Memory B cell (primary cell): ENCODE results near the gene LRRFIP1.
"Not testable (repeated sequence)": the region's sequence is repeated elsewhere in the genome, so short reads cannot be mapped to it uniquely, and the experiment has no call there.

ENCODE experiments used
- ATAC-seq: fragments of 150-1000 bp; cut with Tn5 transposase; 2 replicates; pipeline ENCODE4 v1.10.0; 2021; ENCODE audit warnings: low read depth, mild to moderate bottlenecking, moderate library complexity
- DNase-seq, 2 donors: peaks; one replicate each; pipeline ENCODE4 v3.0.0; 2022; ENCODE audit warnings: low spot score in 2 of 2
- H3K27ac Mint-ChIP-seq: one replicate; pipeline ENCODE4 v1.8.0; 2022; ENCODE audit warnings: mild to moderate bottlenecking, moderate library complexity, mixed read lengths
- H3K27me3 Mint-ChIP-seq: one replicate; pipeline ENCODE4 v1.8.0; 2022; ENCODE audit warnings: mixed read lengths
- H3K36me3 Mint-ChIP-seq: one replicate; pipeline ENCODE4 v1.8.0; 2022; ENCODE audit warnings: mild to moderate bottlenecking, mixed read lengths
- H3K4me1 Mint-ChIP-seq: one replicate; pipeline ENCODE4 v1.8.0; 2022; ENCODE audit warnings: mixed read lengths
- H3K4me3 Mint-ChIP-seq: one replicate; pipeline ENCODE4 v1.8.0; 2022; ENCODE audit warnings: mild to moderate bottlenecking, moderate library complexity, mixed read lengths
- H3K9me3 Mint-ChIP-seq: one replicate; pipeline ENCODE4 v1.8.0; 2022; ENCODE audit warnings: mixed read lengths

The LRRFIP1 gene

GRCh38 chr2:237680702-237681478 lies 53.5 kb downstream of the LRRFIP1 start:
- Mint-ChIP-seq H3K4me3 (no peak overlapping the region), H3K9me3 (no peaks in the 10 kb centered on the region), H3K27ac (peak overlapping the region; percentile 31), H3K27me3 (no peaks in the 10 kb centered on the region), H3K4me1 (peaks cover 29% of the 10 kb centered on the region), H3K36me3 (no peaks in the 10 kb centered on the region)
- ATAC-seq (no peak), DNase-seq (no peak)

- Mint-ChIP-seq H3K36me3 (no peaks in the 10 kb centered on the region), H3K4me1 (peaks cover 26% of the 10 kb centered on the region), H3K27ac (no peak overlapping the region), H3K4me3 (no peak overlapping the region), H3K9me3 (no peaks in the 10 kb centered on the region), H3K27me3 (no peaks in the 10 kb centered on the region)
- ATAC-seq = no peak
- DNase-seq = no peak
These were observed 54.8 kb downstream of the LRRFIP1 start for GRCh38 chr2:237682151-237682550.

GRCh38 chr2:237682856-237683670 lies 55.7 kb downstream of the LRRFIP1 start:
- no peak for DNase-seq
- Mint-ChIP-seq H3K9me3 (no peaks in the 10 kb centered on the region), H3K27ac (peak overlapping the region; percentile 47), H3K4me1 (peaks cover 25% of the 10 kb centered on the region), H3K27me3 (no peaks in the 10 kb centered on the region), H3K4me3 (no peak overlapping the region), H3K36me3 (no peaks in the 10 kb centered on the region)
- no peak for ATAC-seq

GRCh38 chr2:237685408-237685807 lies 58.0 kb downstream of the LRRFIP1 start:
- H3K4me1 Mint-ChIP-seq = peaks cover 33% of the 10 kb centered on the region
- H3K27ac Mint-ChIP-seq = peak overlapping the region; percentile 100
- no peaks in the 10 kb centered on the region for H3K9me3 Mint-ChIP-seq
- no peak overlapping the region for H3K4me3 Mint-ChIP-seq
- no peak for DNase-seq
- no peaks in the 10 kb centered on the region for H3K27me3 Mint-ChIP-seq
- no peak for ATAC-seq
- no peaks in the 10 kb centered on the region for H3K36me3 Mint-ChIP-seq

- H3K4me3 Mint-ChIP-seq = peak overlapping the region; percentile 29
- H3K27me3 Mint-ChIP-seq = no peaks in the 10 kb centered on the region
- H3K9me3 Mint-ChIP-seq = no peaks in the 10 kb centered on the region
- peak overlapping the region; percentile 100 for H3K27ac Mint-ChIP-seq
- no peaks in the 10 kb centered on the region for H3K36me3 Mint-ChIP-seq
- peaks cover 37% of the 10 kb centered on the region for H3K4me1 Mint-ChIP-seq
- DNase-seq = no peak
- ATAC-seq = no peak
These were observed 59.3 kb downstream of the LRRFIP1 start for GRCh38 chr2:237686659-237687136.

- no peaks in the 10 kb centered on the region for H3K27me3 Mint-ChIP-seq
- no peak for DNase-seq
- H3K4me3 Mint-ChIP-seq = peak overlapping the region; percentile 36
- peak overlapping the region; percentile 100 for H3K27ac Mint-ChIP-seq
- no peaks in the 10 kb centered on the region for H3K9me3 Mint-ChIP-seq
- H3K36me3 Mint-ChIP-seq = no peaks in the 10 kb centered on the region
- peaks cover 35% of the 10 kb centered on the region for H3K4me1 Mint-ChIP-seq
- no peak for ATAC-seq
These were observed 60.7 kb downstream of the LRRFIP1 start for GRCh38 chr2:237688081-237688480.

GRCh38 chr2:237688541-237688940 lies 61.2 kb downstream of the LRRFIP1 start:
- Mint-ChIP-seq H3K4me1 (peaks cover 40% of the 10 kb centered on the region), H3K4me3 (peak overlapping the region; percentile 7)
- H3K36me3 Mint-ChIP-seq = not testable (repeated sequence)

GRCh38 chr2:237689336-237690131 lies 62.1 kb downstream of the LRRFIP1 start:
- Mint-ChIP-seq H3K27ac (peak overlapping the region; percentile 100), H3K27me3 (no peaks in the 10 kb centered on the region), H3K36me3 (no peaks in the 10 kb centered on the region), H3K9me3 (no peaks in the 10 kb centered on the region), H3K4me3 (peak overlapping the region; percentile 87), H3K4me1 (peaks cover 48% of the 10 kb centered on the region)
- DNase-seq (no peak), ATAC-seq (no peak)

More at GRCh38 chr2:237688541-237688940, 61.2 kb downstream of the LRRFIP1 start:
- not testable (repeated sequence) for H3K9me3 Mint-ChIP-seq, H3K27me3 Mint-ChIP-seq, DNase-seq, ATAC-seq
- peak overlapping the region; percentile 100 for H3K27ac Mint-ChIP-seq

GRCh38 chr2:237691029-237691907 lies 63.9 kb downstream of the LRRFIP1 start:
- DNase-seq (peak in 1 of 2 donors; percentile 84), ATAC-seq (peak; percentile 3)
- peaks cover 54% of the 10 kb centered on the region for H3K4me1 Mint-ChIP-seq
- H3K9me3 Mint-ChIP-seq = no peaks in the 10 kb centered on the region
- peak overlapping the region; percentile 87 for H3K4me3 Mint-ChIP-seq
- peak overlapping the region; percentile 100 for H3K27ac Mint-ChIP-seq
- no peaks in the 10 kb centered on the region for H3K36me3 Mint-ChIP-seq
- H3K27me3 Mint-ChIP-seq = no peaks in the 10 kb centered on the region

- ATAC-seq (peak; percentile 54), DNase-seq (peak; percentile 86 to 88)
- H3K4me3 Mint-ChIP-seq = peak overlapping the region; percentile 87
- H3K27ac Mint-ChIP-seq = peak overlapping the region; percentile 84
- H3K36me3 Mint-ChIP-seq = no peaks in the 10 kb centered on the region
- no peaks in the 10 kb centered on the region for H3K9me3 Mint-ChIP-seq
- peaks cover 56% of the 10 kb centered on the region for H3K4me1 Mint-ChIP-seq
- no peaks in the 10 kb centered on the region for H3K27me3 Mint-ChIP-seq
These were observed 64.7 kb downstream of the LRRFIP1 start for GRCh38 chr2:237691908-237692600.

- DNase-seq = no peak
- H3K27ac Mint-ChIP-seq = peak overlapping the region; percentile 84
- H3K4me3 Mint-ChIP-seq = peak overlapping the region; percentile 86
- no peak for ATAC-seq
- H3K36me3 Mint-ChIP-seq = no peaks in the 10 kb centered on the region
- H3K9me3 Mint-ChIP-seq = no peaks in the 10 kb centered on the region
- H3K27me3 Mint-ChIP-seq = no peaks in the 10 kb centered on the region
- peaks cover 60% of the 10 kb centered on the region for H3K4me1 Mint-ChIP-seq
These were observed 65.4 kb downstream of the LRRFIP1 start for GRCh38 chr2:237692601-237693290.

GRCh38 chr2:237693291-237693994 lies 66.1 kb downstream of the LRRFIP1 start:
- H3K9me3 Mint-ChIP-seq = no peaks in the 10 kb centered on the region
- ATAC-seq = no peak
- no peaks in the 10 kb centered on the region for H3K36me3 Mint-ChIP-seq
- H3K4me3 Mint-ChIP-seq = peak overlapping the region; percentile 86
- H3K27ac Mint-ChIP-seq = peak overlapping the region; percentile 84
- H3K27me3 Mint-ChIP-seq = no peaks in the 10 kb centered on the region
- DNase-seq = no peak
- peaks cover 58% of the 10 kb centered on the region for H3K4me1 Mint-ChIP-seq
